ENCODE results near the gene NEBL. TPM values are rescaled to one million over a fixed set of nuclear protein-coding genes. Genes with fewer than 3 reads are reported as not detected.

The NEBL gene
- total and polyA plus RNA-seq, 9 of the 15 experiments (the other 6 are each of a cell fraction or from before 2014, with no cell fraction given), result 0.82 to 14.6 (median 9.8) TPM

- TF ChIP-seq MXD1 (CRISPR knock-in tag; IDR thresholded peaks at IDR 0.05; ENCODE audit: borderline replicate concordance, poor library complexity, severe bottlenecking) (no peak), ATF6 (CRISPR knock-in tag; IDR thresholded peaks at IDR 0.05) (no peak), HDAC1 (IDR thresholded peaks at IDR 0.05) (no peak), RBM25 (IDR thresholded peaks at IDR 0.05; ENCODE audit: low read depth, low read length, severe bottlenecking) (no peak), NFRKB (IDR thresholded peaks at IDR 0.05; ENCODE audit: low read depth) (no peak), TCF7 (IDR thresholded peaks at IDR 0.05; ENCODE audit: borderline replicate concordance) (no peak), EGR1 (conservative IDR thresholded peaks at IDR 0.05) (no peak), ZNF75A (CRISPR knock-in tag; IDR thresholded peaks at IDR 0.05) (no peak), MITF (IDR thresholded peaks at IDR 0.05) (no peak), SMAD2 (IDR thresholded peaks at IDR 0.05; ENCODE audit: low read depth, low read length) (no peak), ZBTB17 (CRISPR knock-in tag; IDR thresholded peaks at IDR 0.05) (no peak)
These were observed 25.1 kb downstream of the NEBL start (continued) for GRCh38 chr10:20871970-20872369.
